Measurements from ENCODE around the gene BMPR2. TPM values are rescaled to one million over a fixed set of nuclear protein-coding genes. Genes with fewer than 3 reads are reported as not detected.
"Not testable (repeated sequence)": the region's sequence is repeated elsewhere in the genome, so short reads cannot be mapped to it uniquely, and the experiment has no call there.

Gene BMPR2
- total RNA-seq, 1 experiment from 2014 or later = 12.8 TPM

- H3K9ac ChIP-seq (ENCODE audit: low read length); intact Hi-C loops (cut with micrococcal nuclease); H3K27ac ChIP-seq (ENCODE audit: low read depth, low read length); H3K4me2 ChIP-seq (ENCODE audit: low read length); POLR2A ChIA-PET; DNase-seq (ENCODE audit: low read depth, low spot score); H3K36me3 ChIP-seq (ENCODE audit: control insufficient read depth in 1 of 2, insufficient read depth in 2 of 2, low read length in 2 of 2); RAD21 ChIA-PET (ENCODE audit: low non-redundant PET in 1 of 2, low total read pairs in 2 of 2, uncharacterized antibody in 2 of 2, unreplicated experiment in 2 of 2); H2AFZ ChIP-seq (ENCODE audit: low read depth, low read length, poor library complexity, severe bottlenecking); ATAC-seq; H3K27me3 ChIP-seq (ENCODE audit: insufficient read depth, low read length); H3K4me3 ChIP-seq (replicated peaks in 1 of 2; ENCODE audit: low read depth in 1 of 2, low read length in 2 of 2); H3K9me2 ChIP-seq (ENCODE audit: insufficient read depth); BruUV-seq (replicated peaks); H3K9me3 ChIP-seq (ENCODE audit: control insufficient read depth in 1 of 2, insufficient read depth in 1 of 2, low read depth in 1 of 2, low read length in 2 of 2); H4K20me1 ChIP-seq (ENCODE audit: insufficient read depth); CTCF ChIA-PET: not testable (repeated sequence)
- Histone ChIP-seq H3K4me1 (ENCODE audit: control insufficient read depth in 1 of 2, insufficient read depth in 2 of 2, low read length in 2 of 2) (peaks cover 13 to 17% of the 10 kb centered on the region in 2 experiments; a peak in 3 of 4 replicates), H3K79me2 (ENCODE audit: insufficient read depth, low read length) (peaks cover 29% of the 10 kb centered on the region)
Measured at GRCh38 chr2:202374383-202374782, 1.7 kb upstream of the BMPR2 start.

GRCh38 chr2:202375033-202375608, 1.0 kb upstream of the BMPR2 start:
- BruUV-seq (replicated peaks) = no TSS peak
- POLR2A ChIA-PET = no interaction called here
- Histone ChIP-seq H3K79me2 (ENCODE audit: insufficient read depth, low read length) (peaks cover 36% of the 10 kb centered on the region), H3K9me2 (ENCODE audit: insufficient read depth) (no peaks in the 10 kb centered on the region), H3K4me1 (ENCODE audit: control insufficient read depth in 1 of 2, insufficient read depth in 2 of 2, low read length in 2 of 2) (peaks cover 13 to 17% of the 10 kb centered on the region in 2 experiments; a peak in 3 of 4 replicates), H3K9me3 (ENCODE audit: control insufficient read depth in 1 of 2, insufficient read depth in 1 of 2, low read depth in 1 of 2, low read length in 2 of 2) (no peaks in the 10 kb centered on the region), H3K4me3 (replicated peaks in 1 of 2; ENCODE audit: low read depth in 1 of 2, low read length in 2 of 2) (peak overlapping the region; percentile 69 to 80), H4K20me1 (ENCODE audit: insufficient read depth) (no peaks in the 10 kb centered on the region), H3K36me3 (ENCODE audit: control insufficient read depth in 1 of 2, insufficient read depth in 2 of 2, low read length in 2 of 2) (no peaks in the 10 kb centered on the region), H3K9ac (ENCODE audit: low read length) (peak overlapping the region; percentile 78), H3K27ac (ENCODE audit: low read depth, low read length) (peak overlapping the region; percentile 68), H2AFZ (ENCODE audit: low read depth, low read length, poor library complexity, severe bottlenecking) (peak overlapping the region; percentile 80), H3K4me2 (ENCODE audit: low read length) (peak overlapping the region; percentile 97), H3K27me3 (ENCODE audit: insufficient read depth, low read length) (no peaks in the 10 kb centered on the region)
- intact Hi-C loops (cut with micrococcal nuclease) = no loop called here
- DNase-seq (ENCODE audit: low read depth, low spot score) = no peak
- ATAC-seq = no peak
- TF ChIP-seq POLR2A (IDR thresholded peaks at IDR 0.05; ENCODE audit: borderline replicate concordance, extremely low read depth, insufficient read depth, insufficient read length) (no peak), CTCF (IDR thresholded peaks at IDR 0.05 in 2 of 3, conservative IDR thresholded peaks at IDR 0.05 in 1 of 3; ENCODE audit: borderline replicate concordance in 1 of 3, insufficient read depth in 1 of 3, low read depth in 2 of 3, low read length in 2 of 3) (no peak), SRF (IDR thresholded peaks at IDR 0.05; ENCODE audit: low read depth) (no peak), POLR2AphosphoS5 (IDR thresholded peaks at IDR 0.05; ENCODE audit: low read depth, low read length) (no peak), ZNF274 (IDR thresholded peaks at IDR 0.05; ENCODE audit: low read depth, low read length) (no peak), ZFX (IDR thresholded peaks at IDR 0.05) (no peak), ELF1 (IDR thresholded peaks at IDR 0.05; ENCODE audit: borderline replicate concordance, low read depth) (no peak), JUND (IDR thresholded peaks at IDR 0.05) (no peak)
- TF ChIP-seq, protein P1, sequence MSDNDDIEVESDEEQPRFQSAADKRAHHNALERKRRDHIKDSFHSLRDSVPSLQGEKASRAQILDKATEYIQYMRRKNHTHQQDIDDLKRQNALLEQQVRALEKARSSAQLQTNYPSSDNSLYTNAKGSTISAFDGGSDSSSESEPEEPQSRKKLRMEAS (IDR thresholded peaks at IDR 0.05) = no peak
- RAD21 ChIA-PET (ENCODE audit: low non-redundant PET in 1 of 2, low total read pairs in 2 of 2, uncharacterized antibody in 2 of 2, unreplicated experiment in 2 of 2) = no interaction called here
- CTCF ChIA-PET = no interaction called here

Data from HCT116 (cell line).